Gastrocnemius medialis (tissue), 4 donors: ENCODE results near the gene NDUFB7. TPM values are rescaled to one million over a fixed set of nuclear protein-coding genes. Genes with fewer than 3 reads are reported as not detected.
A peak's percentile ranks its signal among the peaks of the same experiment; 100 is the strongest.

Experiments
- ATAC-seq, 2 donors: fragments of 150-250 bp; one replicate each; pipeline ENCODE4 v1.9.1; 2016
- DNase-seq, 2 donors: peaks; one replicate each; pipeline ENCODE4 v3.0.0-alpha.2; 2019
- H3K27ac ChIP-seq, 4 donors: fragments of 200-600 bp; sonication (generic); 1 replicate in 1 of 4; 2 replicates in 3 of 4; pipeline ENCODE4 v1.5.1; 2016 to 2018; ENCODE audit warnings: mild to moderate bottlenecking in 2 of 4, moderate library complexity in 1 of 4
- H3K27me3 ChIP-seq, 3 donors: fragments of 200-600 bp; sonication (generic) in 2 of 3; 1 replicate in 1 of 3; 2 replicates in 2 of 3; pipeline versions ENCODE4 v1.5.1 to v1.6.0; 2016 to 2019; ENCODE audit warnings: mild to moderate bottlenecking in 1 of 3, moderate library complexity in 1 of 3
- H3K36me3 ChIP-seq, 2 donors: fragments of 200-600 bp; sonication (generic) in 1 of 2; one replicate each; pipeline ENCODE4 v1.5.1; 2017 to 2018
- H3K4me1 ChIP-seq, 2 donors: fragments of 200-600 bp; sonication (generic) in 1 of 2; one replicate each; pipeline ENCODE4 v1.5.1; 2016 to 2017; ENCODE audit warnings: mild to moderate bottlenecking in 2 of 2
- H3K4me3 ChIP-seq, 4 donors: fragments of 200-600 bp; sonication (generic) in 3 of 4; 1 replicate in 1 of 4; 2 replicates in 3 of 4; pipeline ENCODE4 v1.5.1; 2016 to 2019; ENCODE audit warnings: mild to moderate bottlenecking in 2 of 4
- H3K9me3 ChIP-seq, 3 donors: fragments of 200-600 bp; sonication (generic) in 2 of 3; 1 replicate in 1 of 3; 2 replicates in 2 of 3; pipeline ENCODE4 v1.5.1; 2016 to 2019
- CTCF ChIP-seq, 5 experiments: fragments of 450-650 bp in 3 of 5; fragments of 200-600 bp in 2 of 5; sonication (generic) in 2 of 5; IDR thresholded peaks in 4 of 5; conservative IDR thresholded peaks in 1 of 5; 1 replicate in 4 of 5; 2 replicates in 1 of 5; pipeline ENCODE4 v1.5.1; 2016 to 2019; ENCODE audit warnings: antibody characterized with exemption in 5 of 5, mild to moderate bottlenecking in 3 of 5, moderate library complexity in 3 of 5
- POLR2A ChIP-seq, 2 donors: fragments of 450-650 bp; IDR thresholded peaks; one replicate each; pipeline ENCODE4 v1.6.1; 2017; ENCODE audit warnings: antibody characterized with exemption in 2 of 2, mild to moderate bottlenecking in 2 of 2, moderate library complexity in 2 of 2
- in situ Hi-C, 4 donors: fragments of 200-750 bp; cut with MboI; loops; one replicate each; pipeline versions ENCODE4 v1.15.0 to v1.8.0; 2017; ENCODE audit warnings: low sequenced_read_pairs in 4 of 4
- intact Hi-C: fragments of 100-400 bp; cut with DNase I; formaldehyde crosslinking; loops from one replicate; pipeline ENCODE4 v1.15.1; 2023; ENCODE audit warnings: low total_unique reads
- total RNA-seq, 4 donors: library from RNA; depleted of rRNA; stranded (reverse); fragments of >200 nt; gene quantifications; one replicate each; pipeline versions ENCODE4 v1.1.0 to v1.2.3, GENCODE V29; 2016

The NDUFB7 gene
- total RNA-seq, 4 donors from 2014 or later = 344 to 756 (median 532) TPM

GRCh38 chr19:14530005-14530348 lies 41.9 kb downstream of the NDUFB7 start:
- TF ChIP-seq POLR2A (IDR thresholded peaks at IDR 0.05) (no peak), CTCF (IDR thresholded peaks at IDR 0.05 in 4 of 5, conservative IDR thresholded peaks at IDR 0.05 in 1 of 5) (no peak)
- peak overlapping the region; percentile 80 to 98 (median 84) for H3K4me3 ChIP-seq
- no peak for DNase-seq
- peak in 1 of 2 donors; percentile 13 for ATAC-seq
- H3K27ac ChIP-seq = peak overlapping the region; percentile 95 to 98 (median 98)
- H3K9me3 ChIP-seq = no peaks in the 10 kb centered on the region
- in situ Hi-C loops = no loop called here
- H3K36me3 ChIP-seq = no peaks in the 10 kb centered on the region
- intact Hi-C loops = loop anchor here (1.0 kb wide), 1 partner anchor 34 kb away; the partner anchor contains the start of gene GIPC1
- no peaks in the 10 kb centered on the region for H3K27me3 ChIP-seq
- peaks cover 24 to 37% of the 10 kb centered on the region in 2 donors for H3K4me1 ChIP-seq

- H3K9me3 ChIP-seq = no peaks in the 10 kb centered on the region
- TF ChIP-seq POLR2A (IDR thresholded peaks at IDR 0.05) (peak; percentile 96 to 97), CTCF (IDR thresholded peaks at IDR 0.05 in 4 of 5, conservative IDR thresholded peaks at IDR 0.05 in 1 of 5) (no peak)
- H3K27me3 ChIP-seq = no peaks in the 10 kb centered on the region
- intact Hi-C loops (loop anchor here (1.0 kb wide), 2 partner anchors 11 to 33 kb away; partner anchors contain the start of genes DNAJB1 and GIPC1), in situ Hi-C loops (no loop called here)
- H3K4me1 ChIP-seq = peaks cover 24 to 37% of the 10 kb centered on the region in 2 donors
- peak within 1 kb of the TSS; percentile 95 to 98 (median 98) for H3K27ac ChIP-seq
- ATAC-seq (peak; percentile 96), DNase-seq (peak; percentile 100)
- no peaks in the 10 kb centered on the region for H3K36me3 ChIP-seq
- H3K4me3 ChIP-seq = peak within 1 kb of the TSS; percentile 80 to 98 (median 84)
Observed at GRCh38 chr19:14529254-14530004, 42.4 kb downstream of the NDUFB7 start, which contains the start of gene TECR. Gene TECR, plus strand, starts transcription at chr19:14529594. Its CDS starts 103 bp downstream, at chr19:14529697.

DNA sequence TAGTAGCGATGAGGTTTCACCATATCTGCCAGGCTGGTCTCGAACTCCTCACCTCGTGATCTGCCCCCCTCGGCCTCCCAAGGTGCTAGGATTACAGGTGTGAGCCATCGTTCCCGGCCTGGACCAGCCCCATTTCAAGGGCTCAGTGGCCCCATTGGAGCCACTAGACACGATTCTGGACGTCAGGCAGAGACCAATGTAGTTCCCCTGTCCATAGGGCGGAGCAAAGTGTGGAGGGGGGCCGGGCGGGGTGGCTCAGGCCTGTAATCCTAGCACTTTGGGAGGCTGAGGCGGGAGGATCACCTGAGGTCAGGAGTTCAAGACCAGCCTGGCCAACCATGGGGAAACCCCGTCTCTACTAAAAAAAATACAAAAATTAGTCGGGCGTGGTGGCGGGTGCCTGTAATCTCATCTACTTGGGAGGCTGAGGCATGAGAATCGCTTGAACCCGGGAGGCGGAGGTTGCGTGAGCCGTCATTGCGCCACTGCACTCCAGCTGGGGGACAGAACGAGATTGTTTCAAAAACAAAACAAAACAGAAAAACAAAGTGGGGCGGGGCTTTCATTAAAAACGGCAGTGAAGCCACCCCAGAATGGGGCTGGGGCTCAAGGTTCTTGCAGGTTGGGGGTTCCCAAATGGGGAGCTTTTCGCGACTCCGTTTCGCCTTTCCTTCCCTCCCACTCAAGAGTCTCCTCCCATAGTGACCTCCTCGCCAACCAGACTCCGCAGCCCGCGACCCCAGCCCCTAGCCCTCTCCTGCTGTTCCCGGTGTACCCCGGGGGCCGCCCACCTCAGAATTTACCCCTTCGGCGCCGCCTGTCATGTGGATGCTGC lies 43.2 kb downstream of the NDUFB7 start:
- Histone ChIP-seq H3K27me3 (no peaks in the 10 kb centered on the region), H3K4me3 (peak overlapping the region; percentile 76 to 84 (median 82)), H3K4me1 (peaks cover 24 to 37% of the 10 kb centered on the region in 2 donors), H3K27ac (peak overlapping the region; percentile 85 to 98 (median 96)), H3K36me3 (no peaks in the 10 kb centered on the region), H3K9me3 (no peaks in the 10 kb centered on the region)
- TF ChIP-seq CTCF (IDR thresholded peaks at IDR 0.05 in 4 of 5, conservative IDR thresholded peaks at IDR 0.05 in 1 of 5) = no peak
- TF ChIP-seq POLR2A (IDR thresholded peaks at IDR 0.05) = no peak
- intact Hi-C loops (loop anchor here (1.0 kb wide), 1 partner anchor 10 kb away; the partner anchor contains the start of gene DNAJB1), in situ Hi-C loops (no loop called here)
- ATAC-seq (peak in 1 of 2 donors; percentile 10), DNase-seq (no peak)

- no peaks in the 10 kb centered on the region for H3K27me3 ChIP-seq
- H3K36me3 ChIP-seq = no peaks in the 10 kb centered on the region
- TF ChIP-seq CTCF (IDR thresholded peaks at IDR 0.05 in 4 of 5, conservative IDR thresholded peaks at IDR 0.05 in 1 of 5) = no peak
- no peak for TF ChIP-seq POLR2A (IDR thresholded peaks at IDR 0.05)
- H3K9me3 ChIP-seq = no peaks in the 10 kb centered on the region
- peak overlapping the region in 2 of 4 donors; percentile 85 to 98 for H3K27ac ChIP-seq
- ATAC-seq = no peak
- intact Hi-C loops (no loop called here), in situ Hi-C loops (no loop called here)
- no peak for DNase-seq
- H3K4me3 ChIP-seq = no peak overlapping the region
- peaks cover 14 to 19% of the 10 kb centered on the region in 2 donors for H3K4me1 ChIP-seq
Observed at GRCh38 chr19:14526423-14526822, 45.4 kb downstream of the NDUFB7 start.
